CD4-positive, alpha-beta T cell treated with Interleukin-4 for 4 hours (primary cell): ENCODE results near the gene PREB.
"Not testable (repeated sequence)": the region's sequence is repeated elsewhere in the genome, so short reads cannot be mapped to it uniquely, and the experiment has no call there.

Experiments used
- DNase-seq: peaks from one replicate; pipeline ENCODE4 v3.0.0-alpha.2; 2020

Gene PREB

DNA sequence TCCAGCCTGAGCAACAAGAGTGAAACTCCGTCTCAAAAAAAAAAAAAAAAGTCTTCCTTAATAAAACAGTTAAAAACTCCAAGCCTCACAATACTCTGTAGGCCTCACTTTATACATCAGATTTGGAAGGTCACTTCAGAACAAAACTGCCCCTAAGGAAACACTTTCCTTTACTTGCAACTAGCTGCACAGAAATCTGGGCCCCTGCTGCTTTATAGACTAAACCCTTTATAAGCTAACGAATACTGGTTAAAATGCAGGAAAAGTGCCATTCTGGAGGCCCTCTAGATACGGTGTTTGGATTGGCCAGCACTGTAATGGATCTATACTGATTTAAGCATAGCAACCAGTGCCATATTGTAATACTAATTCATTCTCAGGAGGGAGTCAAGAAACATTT lies 9.3 kb downstream of the PREB start:
- no peak for DNase-seq

DNA sequence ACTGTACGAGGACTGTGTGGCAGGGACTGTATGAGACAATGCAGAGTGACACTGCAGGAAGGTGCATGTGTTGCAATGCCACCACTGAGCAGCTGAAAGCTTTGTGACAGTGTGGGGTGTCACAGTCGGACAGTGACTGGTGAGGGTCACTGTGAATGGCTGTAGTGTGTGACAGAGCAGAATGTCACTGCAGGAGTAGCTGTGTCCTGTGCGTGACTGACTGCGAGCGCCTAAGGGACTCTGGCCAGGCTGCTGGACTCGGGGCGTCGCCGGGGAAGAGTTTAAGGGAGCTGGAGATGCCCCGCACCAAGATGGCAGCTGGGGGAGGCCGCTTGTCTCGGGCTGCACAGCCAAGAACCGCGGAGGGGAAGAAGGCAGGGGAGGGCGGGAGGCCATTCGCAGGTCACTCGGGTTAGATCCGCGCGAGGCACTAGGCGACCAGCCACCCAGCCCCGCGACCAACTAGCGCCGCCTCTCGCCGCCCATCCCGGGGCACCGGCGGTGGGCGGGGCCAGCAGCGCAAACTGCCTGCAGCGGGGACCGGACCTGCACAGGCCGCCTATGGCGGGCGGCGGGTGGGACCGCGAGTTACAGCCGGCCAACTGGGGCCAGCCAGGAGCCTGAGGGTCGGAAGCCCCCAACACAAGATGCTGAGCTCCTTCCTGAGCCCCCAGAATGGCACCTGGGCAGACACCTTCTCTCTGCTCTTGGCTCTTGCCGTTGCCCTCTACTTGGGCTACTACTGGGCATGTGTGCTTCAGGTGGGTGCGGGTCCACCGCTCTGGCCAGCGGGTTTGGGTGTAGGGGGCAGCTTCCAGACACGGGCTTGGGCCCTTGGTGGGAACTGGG lies 10.9 kb downstream of the PREB start, which contains the start of gene ABHD1:
Gene ABHD1, plus strand, starts transcription at position 514 of the 849 bp plus-strand sequence. Its CDS starts 134 bp downstream, at position 648.
- peak; percentile 65 for DNase-seq

DNA sequence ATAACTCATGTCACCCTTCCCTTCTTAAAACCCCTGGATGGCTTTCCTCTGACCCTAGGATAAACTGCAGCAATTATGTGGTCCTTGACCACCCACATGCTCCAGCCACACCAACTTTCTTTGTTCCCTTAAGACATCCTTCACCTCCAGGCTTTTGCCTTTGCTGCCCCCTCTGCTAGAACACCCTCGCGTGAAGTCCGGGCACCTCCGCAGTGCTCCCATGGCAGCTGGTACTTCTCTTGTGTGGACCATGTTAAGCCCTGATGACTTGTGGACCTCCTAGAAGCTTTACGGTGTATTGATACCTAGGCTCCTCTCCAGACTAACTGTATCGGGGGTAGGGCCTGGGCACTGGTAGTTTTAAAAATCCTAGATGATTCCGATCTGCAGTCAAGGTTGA lies 11.6 kb downstream of the PREB start:
- no peak for DNase-seq

DNA sequence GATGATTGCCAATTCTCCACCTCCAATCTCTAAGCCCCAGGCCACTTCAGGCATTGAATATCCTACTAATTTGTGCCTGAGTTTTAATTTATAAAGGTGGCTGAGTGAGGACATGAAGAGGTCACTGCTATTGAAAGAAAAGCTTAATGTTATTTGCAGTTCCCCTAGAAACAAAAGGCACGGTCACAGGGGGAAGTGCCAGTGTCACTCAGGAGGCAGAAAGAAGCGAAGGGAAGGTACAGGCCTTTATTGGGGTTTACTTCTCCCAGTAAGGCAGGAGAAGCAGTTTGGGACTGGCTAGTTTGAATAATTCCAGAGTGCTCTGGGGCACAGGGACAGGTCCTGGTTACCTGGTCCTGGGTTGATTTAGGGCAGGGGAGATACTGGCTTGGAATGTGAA lies 12.5 kb downstream of the PREB start:
- no peak for DNase-seq

DNA sequence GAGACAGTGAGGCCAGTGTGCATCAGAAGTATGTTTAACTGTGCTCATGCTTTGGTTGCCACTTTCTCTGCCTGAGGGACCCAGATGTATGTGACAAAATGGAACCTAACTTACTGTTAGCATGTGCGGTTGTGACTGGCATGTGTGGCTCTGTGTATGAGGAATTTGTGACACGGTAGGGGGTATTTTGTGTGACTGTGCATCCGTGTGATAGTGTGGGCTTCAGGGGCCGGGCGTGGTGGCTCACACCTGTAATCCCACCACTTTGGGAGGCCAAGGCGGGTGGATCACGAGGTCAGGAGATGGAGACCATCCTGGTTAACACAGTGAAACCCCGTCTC lies 15.1 kb downstream of the PREB start:
- DNase-seq: not testable (repeated sequence)

DNA sequence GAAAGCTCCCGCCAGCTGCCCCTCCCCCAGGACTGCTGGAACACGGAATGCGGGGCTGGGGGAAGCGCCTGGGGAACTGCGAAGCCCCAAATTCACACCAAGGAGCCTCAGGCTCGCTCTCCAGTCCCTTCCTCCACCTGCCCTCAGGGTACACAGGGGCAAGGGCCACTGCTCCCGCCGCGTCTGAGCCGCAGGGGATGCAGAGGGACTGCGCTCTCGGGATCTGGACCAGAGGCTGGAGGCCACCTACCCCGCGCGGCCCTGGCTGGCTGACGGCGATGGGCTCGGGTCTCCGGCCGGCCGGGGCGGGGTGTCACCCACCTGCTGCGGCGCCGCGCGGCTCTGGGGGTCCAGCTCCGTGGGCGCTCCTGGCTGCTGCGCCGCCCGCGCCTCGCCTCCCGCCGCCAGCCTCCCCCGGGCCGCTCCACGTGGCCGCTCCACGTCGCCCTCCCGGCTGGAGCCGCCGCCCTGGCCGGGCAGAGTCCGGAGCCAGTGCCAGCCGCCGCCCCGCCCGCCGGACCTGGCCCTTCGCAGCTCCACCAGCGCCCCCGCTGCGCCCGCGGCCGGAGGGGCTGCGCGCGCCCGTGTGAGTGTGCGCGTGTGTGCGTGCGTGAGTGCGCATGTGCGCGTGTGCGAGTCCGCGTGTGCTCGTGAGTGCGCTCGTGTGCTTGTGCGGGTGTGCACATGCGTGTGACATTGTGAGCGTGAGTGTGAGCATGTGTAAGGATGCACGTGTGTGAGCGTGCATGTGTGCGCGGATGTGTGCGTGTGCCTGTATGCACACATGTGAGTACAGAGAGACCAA lies 15.7 kb downstream of the PREB start, which contains the start of gene CGREF1:
Gene CGREF1, minus strand, starts transcription at position 604 of the 805 bp plus-strand sequence. CDS start 14,762 bp downstream, outside the sequence.
- no peak for DNase-seq

DNA sequence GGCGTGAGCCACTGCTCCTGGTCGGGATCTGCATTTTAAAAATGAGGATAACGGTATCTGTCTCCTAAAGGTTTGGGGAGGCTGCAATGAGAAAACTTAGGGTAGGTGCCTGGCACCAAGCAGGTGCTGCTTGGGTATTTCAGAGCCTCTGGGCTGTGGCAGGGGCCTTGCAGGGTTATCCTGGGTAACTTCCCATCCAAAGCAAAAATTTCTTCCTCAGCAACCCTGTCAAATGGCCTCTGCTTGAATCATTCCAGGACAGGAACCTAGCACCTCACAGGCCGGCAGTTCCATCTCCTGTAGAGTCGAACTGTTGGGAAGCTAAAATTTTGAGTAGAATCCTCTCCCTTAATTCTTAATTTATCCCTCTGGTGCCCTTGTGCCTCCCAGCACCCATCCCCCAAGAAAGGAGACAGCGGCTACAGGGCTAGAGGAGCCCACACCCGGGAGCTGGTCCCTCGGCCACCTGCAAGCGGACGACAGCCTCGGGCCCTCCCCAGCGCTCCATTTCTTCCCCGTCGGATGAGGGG lies 16.4 kb downstream of the PREB start:
- no peak for DNase-seq

DNA sequence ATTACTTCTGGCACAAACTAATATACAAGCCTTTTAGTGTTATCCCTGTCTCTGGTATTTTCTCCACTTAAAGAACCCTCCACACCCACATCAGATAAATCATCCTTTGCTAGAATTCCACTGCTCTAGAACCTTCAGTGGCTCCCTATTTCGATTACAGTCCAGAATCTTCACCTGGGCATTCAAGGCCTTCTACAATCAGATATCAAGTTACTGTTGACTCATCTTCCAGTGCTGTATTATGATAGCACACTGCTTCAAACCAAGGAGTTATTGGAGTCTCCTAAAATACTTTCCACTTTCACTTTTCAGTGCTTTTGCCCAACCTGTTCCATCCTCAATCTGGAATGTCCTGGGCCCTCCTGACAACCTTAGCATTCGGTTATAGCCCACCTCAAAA lies 18.9 kb downstream of the PREB start:
- no peak for DNase-seq

DNA sequence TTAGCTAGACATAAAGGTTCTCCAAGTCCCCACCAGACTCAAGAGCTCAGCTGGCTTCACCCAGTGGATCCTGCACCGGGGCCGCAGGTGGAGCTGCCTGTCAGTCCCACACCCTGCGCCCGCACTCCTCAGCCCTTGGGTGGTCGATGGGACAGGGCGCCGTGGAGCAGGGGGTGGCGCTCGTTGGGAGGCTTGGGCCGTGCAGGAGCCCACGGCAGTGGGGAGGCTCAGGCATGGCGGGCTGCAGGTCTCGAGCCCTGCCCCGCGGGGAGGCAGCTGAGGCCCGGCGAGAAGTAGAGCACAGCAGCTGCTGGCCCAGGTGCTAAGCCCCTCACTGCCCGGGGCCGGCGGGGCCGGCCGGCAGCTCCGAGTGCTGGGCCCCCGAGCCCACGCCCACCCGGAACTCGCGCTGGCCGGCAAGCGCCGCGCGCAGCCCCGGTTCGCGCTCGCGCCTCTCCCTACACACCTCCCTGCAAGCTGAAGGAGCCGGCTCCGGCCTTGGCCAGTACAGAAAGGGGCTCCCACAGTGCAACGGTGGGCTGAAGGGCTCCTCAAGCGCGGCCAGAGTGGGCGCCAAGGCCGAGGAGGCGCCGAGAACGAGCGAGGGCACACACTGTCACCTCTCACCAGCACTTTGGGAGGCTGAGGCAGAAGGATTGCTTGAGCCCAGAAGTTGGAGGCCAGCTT lies 22.9 kb downstream of the PREB start:
- DNase-seq: not testable (repeated sequence)

DNA sequence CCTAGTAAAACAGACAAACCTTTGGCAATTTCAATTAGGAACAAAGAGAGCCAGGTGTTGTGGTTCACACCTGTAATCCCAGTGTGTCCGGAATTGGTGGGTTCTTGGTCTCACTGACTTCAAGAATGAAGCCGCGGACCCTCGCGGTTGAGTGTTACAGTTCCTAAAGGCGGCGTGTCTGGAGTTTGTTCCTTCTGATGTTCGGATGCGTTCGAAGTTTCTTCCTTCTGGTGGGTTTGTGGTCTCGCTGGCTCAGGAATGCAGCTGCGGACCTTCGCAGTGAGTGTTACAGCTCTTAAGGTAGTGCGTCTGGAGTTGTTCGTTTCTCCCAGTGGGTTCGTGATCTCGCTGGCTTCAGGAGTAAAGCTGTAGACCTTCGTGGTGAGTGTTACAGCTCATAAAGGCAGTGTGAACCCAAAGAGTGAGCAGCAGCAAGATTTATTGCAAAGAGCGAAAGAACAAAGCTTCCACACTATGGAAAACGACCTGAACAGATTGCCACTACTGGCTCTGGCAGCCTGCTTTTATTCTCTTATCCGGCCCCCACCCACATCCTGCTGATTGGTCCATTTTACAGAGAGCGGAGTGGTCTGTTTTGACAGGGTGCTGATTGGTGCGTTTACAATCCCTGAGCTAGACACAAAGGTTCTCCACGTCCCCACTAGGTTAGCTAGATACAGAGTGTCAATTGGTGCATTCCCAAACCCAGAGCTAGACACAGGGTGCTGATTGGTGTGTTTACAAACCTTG lies 23.7 kb downstream of the PREB start:
- DNase-seq: not testable (repeated sequence)

DNA sequence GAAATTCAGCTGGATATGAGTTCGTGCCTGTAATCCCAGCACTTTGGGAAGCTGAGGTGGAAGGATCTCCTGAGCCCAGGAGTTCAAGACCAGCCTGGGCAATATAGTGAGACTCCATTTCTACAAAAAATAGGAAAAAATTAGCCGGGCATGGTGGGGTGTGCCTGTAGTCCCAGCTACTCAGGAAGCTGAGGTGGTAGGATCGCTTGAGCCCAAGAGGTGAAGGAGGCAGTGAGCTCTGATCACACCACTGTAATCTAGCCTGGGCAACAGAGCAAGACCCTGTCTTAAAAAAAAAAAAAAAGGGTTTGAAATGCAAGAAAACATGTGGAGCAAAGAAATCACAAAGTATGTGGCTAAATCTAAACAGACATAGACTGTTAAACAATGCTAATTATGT lies 25.4 kb downstream of the PREB start:
- no peak for DNase-seq

DNA sequence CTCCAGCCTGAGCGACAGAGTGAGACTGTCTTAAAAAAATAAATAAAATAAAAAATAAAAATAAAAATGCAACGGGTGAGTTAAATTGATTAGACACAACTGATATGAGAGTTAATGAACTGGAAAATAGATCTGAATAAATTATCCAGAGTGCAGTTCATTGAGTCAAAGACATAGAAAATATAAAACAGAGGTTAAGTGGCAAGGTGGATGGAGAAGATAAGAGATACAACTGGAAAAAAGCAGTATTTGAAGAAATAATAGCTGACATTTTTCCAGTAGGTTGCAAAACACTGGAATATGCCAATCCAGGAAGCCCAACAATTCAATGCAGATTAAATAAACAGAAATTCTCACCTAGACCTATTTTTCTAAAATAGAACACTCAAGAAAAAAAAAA lies 26.2 kb downstream of the PREB start:
- DNase-seq: no peak

DNA sequence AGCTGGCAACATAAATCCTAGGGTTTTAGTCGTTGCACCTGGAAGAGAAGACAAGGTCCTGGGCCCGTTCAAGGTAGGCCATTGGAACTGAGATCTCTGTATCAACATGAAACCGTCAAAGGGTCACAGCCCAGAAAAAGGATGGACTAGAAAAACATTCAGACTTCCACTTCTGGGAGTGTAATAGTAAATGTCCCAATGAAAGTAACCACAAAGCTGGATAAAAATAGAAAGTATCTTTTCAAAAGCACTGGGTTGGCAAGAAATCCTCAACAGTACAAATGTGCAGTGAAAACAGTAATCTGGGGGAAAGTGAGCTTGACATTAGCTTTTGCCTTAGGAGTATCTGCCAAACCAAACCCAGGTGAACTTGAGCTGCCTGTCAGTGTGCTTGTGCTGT lies 28.5 kb downstream of the PREB start:
- no peak for DNase-seq

DNA sequence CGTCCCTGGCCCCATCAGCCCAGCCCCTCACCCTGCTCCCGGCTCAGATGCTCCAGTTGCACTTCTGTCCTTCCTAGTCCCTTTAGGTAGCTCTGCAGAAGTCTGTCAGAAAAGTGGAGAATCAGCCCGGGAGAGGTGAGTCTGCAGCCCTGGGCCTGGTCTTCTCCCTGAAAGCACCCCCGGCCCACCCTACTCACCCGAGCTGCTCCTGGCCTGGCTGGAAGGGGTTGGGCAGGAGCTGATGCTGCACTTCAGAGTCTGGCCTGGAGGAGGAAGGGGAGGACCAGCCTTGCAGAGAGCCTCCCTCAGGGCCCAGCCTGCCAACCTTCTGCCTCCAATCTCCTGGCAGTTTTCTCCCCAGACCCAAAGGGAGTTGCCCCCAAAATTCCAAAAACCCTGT lies 32.1 kb downstream of the PREB start:
- no peak for DNase-seq

DNA sequence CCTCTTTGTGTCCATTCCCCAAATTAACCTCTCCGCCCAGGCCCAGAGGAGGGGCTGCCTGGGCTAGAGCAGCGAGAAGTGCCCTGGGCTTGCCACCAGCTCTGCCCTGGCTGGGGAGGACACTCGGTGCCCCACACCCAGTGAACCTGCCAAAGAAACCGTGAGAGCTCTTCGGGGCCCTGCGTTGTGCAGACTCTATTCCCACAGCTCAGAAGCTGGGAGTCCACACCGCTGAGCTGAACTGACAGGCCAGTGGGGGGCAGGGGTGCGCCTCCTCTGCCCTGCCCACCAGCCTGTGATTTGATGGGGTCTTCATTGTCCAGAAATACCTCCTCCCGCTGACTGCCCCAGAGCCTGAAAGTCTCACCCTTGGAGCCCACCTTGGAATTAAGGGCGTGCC lies 34.4 kb downstream of the PREB start:
- no peak for DNase-seq

DNA sequence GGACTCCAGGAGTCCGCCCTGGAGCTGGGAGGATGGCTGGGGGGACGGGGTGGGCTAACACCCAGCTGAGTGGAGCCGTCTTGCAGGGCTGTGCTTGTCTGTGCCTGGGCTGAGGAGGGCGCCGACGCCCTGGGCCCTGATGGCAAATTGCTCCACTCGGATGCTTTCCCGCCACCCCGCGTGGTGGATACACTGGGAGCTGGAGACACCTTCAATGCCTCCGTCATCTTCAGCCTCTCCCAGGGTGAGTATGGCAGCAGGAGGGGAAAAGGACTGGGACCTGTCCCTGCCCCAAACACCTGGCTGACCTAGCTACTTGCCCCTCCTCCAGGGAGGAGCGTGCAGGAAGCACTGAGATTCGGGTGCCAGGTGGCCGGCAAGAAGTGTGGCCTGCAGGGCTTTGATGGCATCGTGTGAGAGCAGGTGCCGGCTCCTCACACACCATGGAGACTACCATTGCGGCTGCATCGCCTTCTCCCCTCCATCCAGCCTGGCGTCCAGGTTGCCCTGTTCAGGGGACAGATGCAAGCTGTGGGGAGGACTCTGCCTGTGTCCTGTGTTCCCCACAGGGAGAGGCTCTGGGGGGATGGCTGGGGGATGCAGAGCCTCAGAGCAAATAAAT lies 35.0 kb downstream of the PREB start:
- DNase-seq: no peak

DNA sequence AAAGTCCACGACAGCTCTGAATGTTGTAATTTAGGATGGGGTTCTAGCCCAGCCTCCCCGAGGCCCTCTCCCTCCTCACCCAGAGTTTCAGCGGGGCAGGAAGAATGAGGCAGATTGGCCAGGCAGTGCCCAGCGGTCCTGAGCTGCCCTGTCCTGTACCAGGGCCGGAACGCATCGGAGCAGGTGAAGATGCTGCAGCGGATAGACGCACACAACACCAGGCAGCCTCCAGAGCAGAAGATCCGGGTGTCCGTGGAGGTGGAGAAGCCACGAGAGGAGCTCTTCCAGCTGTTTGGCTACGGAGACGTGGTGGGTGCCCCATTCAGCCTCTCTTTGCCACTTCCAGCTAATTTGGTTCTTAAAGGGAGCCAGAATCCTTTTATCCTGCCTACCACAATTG lies 37.1 kb downstream of the PREB start:
- no peak for DNase-seq

DNA sequence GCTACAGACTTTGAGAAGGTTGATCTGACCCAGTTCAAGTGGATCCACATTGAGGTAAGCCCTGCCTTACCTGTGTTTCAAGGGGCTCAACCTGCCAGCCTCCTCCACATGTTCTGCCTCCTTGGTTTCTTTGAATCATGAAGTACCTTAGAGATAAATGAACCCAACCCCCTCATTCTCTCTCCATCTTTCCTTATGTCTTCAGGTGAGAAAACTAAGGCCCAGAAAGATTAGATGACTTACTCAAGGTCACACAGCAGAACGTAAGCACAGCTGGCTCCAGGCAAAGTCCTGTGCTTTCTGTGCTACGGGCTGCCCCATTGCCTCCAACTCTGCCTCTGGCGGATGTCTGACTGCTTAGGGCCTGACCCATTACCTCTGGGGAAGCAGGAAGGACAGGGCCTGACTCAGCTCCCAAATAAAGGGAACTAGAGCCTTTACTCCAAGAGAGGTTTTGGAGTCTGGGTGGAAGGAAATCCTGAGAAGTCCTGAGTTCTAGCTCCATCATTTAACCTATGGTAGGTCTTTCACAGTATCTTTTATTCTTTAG lies 37.6 kb downstream of the PREB start:
- DNase-seq: no peak

DNA sequence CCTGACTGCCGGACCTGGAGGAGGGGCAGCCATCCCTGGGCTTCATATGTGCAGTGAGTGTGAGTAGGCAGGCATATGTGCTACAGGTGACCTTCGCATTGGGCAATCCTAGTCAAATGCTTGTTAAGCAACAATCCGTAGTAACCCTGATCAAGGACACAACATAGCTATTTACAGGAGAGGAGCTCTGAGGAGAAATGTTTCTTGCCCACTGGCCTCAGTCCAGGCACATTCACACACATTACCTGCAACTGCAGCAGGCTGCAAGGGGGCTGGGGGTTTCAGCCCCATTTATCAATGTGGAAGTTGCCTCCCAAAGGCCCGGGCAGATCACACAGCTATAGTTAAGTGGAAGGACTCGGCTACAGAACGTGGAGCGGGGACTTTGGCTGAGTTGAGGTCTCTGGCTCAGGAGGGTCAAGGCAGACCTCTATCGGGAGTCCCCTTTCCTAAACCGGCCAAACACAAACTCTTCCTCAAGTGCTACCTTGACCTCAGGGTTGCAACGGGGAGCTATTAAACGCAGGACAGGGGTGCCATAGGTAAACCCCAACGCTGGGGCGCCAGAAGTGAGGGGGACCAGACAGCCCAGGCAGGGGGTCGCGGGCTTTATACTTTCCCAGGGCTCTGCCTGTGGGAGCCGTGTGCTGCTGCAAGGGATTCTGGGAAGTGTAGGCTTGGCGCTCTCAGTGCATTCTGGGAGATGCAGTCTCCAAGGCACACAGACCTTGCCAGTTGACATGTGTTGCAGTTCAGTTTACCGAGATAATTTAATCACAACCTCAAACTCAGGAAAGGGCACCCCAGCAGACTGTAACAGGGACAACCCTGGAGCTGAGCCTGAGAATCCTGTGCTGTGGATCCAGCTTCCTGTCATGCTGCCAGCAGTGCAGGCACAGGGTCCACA lies 38.4 kb downstream of the PREB start:
- DNase-seq: peak; percentile 44

DNA sequence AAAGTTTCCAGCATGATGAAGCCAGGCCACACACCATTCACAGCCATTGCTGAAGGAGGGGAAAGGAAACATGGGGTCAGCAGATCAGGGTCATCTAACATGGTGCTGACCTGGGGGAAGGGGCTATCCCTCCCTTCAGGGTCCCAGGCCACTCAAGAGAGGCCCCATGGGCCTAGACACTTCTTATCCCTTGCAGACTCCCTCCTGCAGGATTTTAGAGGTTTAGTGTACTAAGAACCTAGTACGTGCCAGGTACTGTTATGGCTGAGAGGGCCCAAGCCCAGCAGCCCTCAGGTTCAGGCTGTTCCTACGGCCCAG lies 39.0 kb downstream of the PREB start:
- DNase-seq: no peak
